Keratinocyte (primary cell): ENCODE data around the gene ACOXL. TPM values are rescaled to one million over a fixed set of nuclear protein-coding genes. Genes with fewer than 3 reads are reported as not detected.
"Not testable (repeated sequence)": the region's sequence is repeated elsewhere in the genome, so short reads cannot be mapped to it uniquely, and the experiment has no call there.

ENCODE experiments used
- DNase-seq: peaks from one replicate; pipeline ENCODE4 v3.0.0-alpha.2; 2011; ENCODE audit warnings: low read depth, missing footprints, low spot score
- FAIRE-seq: peaks from 2 replicates; lab custom pipeline; 2011; peaks lifted over from hg19 to GRCh38; lab: Jason Lieb, UNC
- H2AFZ ChIP-seq: 2 replicates; pipeline ENCODE4 v1.6.0; 2012; ENCODE audit warnings: low read length, control low read depth, inconsistent platforms; ENCODE audit not compliant: control insufficient read depth
- H3K27ac ChIP-seq: 2 replicates; pipeline ENCODE4 v1.5.1; 2011; ENCODE audit warnings: low read length; ENCODE audit not compliant: control insufficient read depth, insufficient read depth
- H3K27me3 ChIP-seq: 3 replicates; pipeline ENCODE4 v1.6.0; 2011; ENCODE audit warnings: low read length; ENCODE audit not compliant: control insufficient read depth, insufficient read depth; ENCODE audit errors: extremely low read depth
- H3K36me3 ChIP-seq, 2 experiments: 2 replicates in 1 of 2; 3 replicates in 1 of 2; pipeline ENCODE4 v1.5.1; 2011; ENCODE audit warnings: low read length in 2 of 2, mild to moderate bottlenecking in 1 of 2; ENCODE audit not compliant: control insufficient read depth in 2 of 2, insufficient read depth in 2 of 2; ENCODE audit errors: extremely low read depth in 1 of 2
- H3K4me1 ChIP-seq: 3 replicates; pipeline ENCODE4 v1.5.1; 2011; ENCODE audit warnings: low read length; ENCODE audit not compliant: control insufficient read depth, insufficient read depth; ENCODE audit errors: extremely low read depth
- H3K4me2 ChIP-seq: 3 replicates; pipeline ENCODE4 v1.6.0; 2011; ENCODE audit warnings: low read depth, low read length; ENCODE audit not compliant: control insufficient read depth, insufficient read depth; ENCODE audit errors: extremely low read depth
- H3K4me3 ChIP-seq, 3 experiments: fragments of 200-600 bp in 1 of 3; sonication (generic) in 1 of 3; 2 replicates in 2 of 3; 3 replicates in 1 of 3; pipeline ENCODE4 v1.5.1; 2011 to 2016; ENCODE audit warnings: low read length in 3 of 3, mild to moderate bottlenecking in 3 of 3, control low read depth in 2 of 3, inconsistent platforms in 1 of 3, low read depth in 1 of 3, mixed read lengths in 1 of 3, mixed run types in 1 of 3, moderate library complexity in 1 of 3; ENCODE audit not compliant: control insufficient read depth in 2 of 3, insufficient read depth in 2 of 3; ENCODE audit errors: extremely low read depth in 1 of 3
- H3K79me2 ChIP-seq: 2 replicates; pipeline ENCODE4 v1.6.0; 2012; ENCODE audit warnings: low read length; ENCODE audit not compliant: control insufficient read depth, insufficient read depth
- H3K9ac ChIP-seq: 3 replicates; pipeline ENCODE4 v1.6.0; 2011; ENCODE audit warnings: low read length; ENCODE audit not compliant: control insufficient read depth, insufficient read depth; ENCODE audit errors: extremely low read depth
- H3K9me1 ChIP-seq: 3 replicates; pipeline ENCODE4 v1.6.0; 2011; ENCODE audit warnings: low read length; ENCODE audit not compliant: control insufficient read depth, insufficient read depth; ENCODE audit errors: extremely low read depth
- H3K9me3 ChIP-seq: 2 replicates; pipeline ENCODE4 v1.5.1; 2012; ENCODE audit warnings: low read depth, low read length; ENCODE audit not compliant: control insufficient read depth
- H4K20me1 ChIP-seq: 3 replicates; pipeline ENCODE4 v1.6.0; 2011; ENCODE audit warnings: low read length; ENCODE audit not compliant: control insufficient read depth, insufficient read depth; ENCODE audit errors: extremely low read depth
- EZH2 ChIP-seq: IDR thresholded peaks from one replicate; pipeline ENCODE4 v1.6.1; 2012; ENCODE audit warnings: inconsistent platforms, mild to moderate bottlenecking, low read length, moderate library complexity
- dilution Hi-C: fragments of 300-500 bp; cut with MboI; formaldehyde crosslinking; loops from one replicate; pipeline ENCODE4 v1.7.0; 2020; ENCODE audit warnings: low sequenced_read_pairs; ENCODE audit not compliant: extremely low pct_ligation_motif_present
- polyA plus RNA-seq, 5 experiments: library from polyadenylated mRNA; depleted of rRNA in 3 of 5; stranded (reverse) in 3 of 5; stranded (forward) in 1 of 5; unstranded in 1 of 5; fragments of >200 nt; gene quantifications; 1 replicate in 1 of 5; 2 replicates in 3 of 5; 3 replicates in 1 of 5; pipeline versions ENCODE4 v1.2.1 to v1.2.3, GENCODE V29; 2011 to 2012; ENCODE audit warnings: missing spikeins in 2 of 5, low read depth in 1 of 5, low replicate concordance in 1 of 5
- TF ChIP-seq, protein P1 (sequence below), 3 experiments: IDR thresholded peaks in 1 of 3; conservative IDR thresholded peaks in 1 of 3; optimal IDR thresholded peaks in 1 of 3; 2 replicates in 2 of 3; 3 replicates in 1 of 3; pipeline versions ENCODE3 to v1.5.1; 2011; ENCODE audit warnings: low read length in 3 of 3, mild to moderate bottlenecking in 3 of 3, moderate library complexity in 2 of 3, control low read depth in 1 of 3, inconsistent platforms in 1 of 3; ENCODE audit not compliant: insufficient read depth in 2 of 3; ENCODE audit errors: extremely low read depth in 1 of 3

Gene ACOXL
- polyA plus RNA-seq, 1 donor (not counting 4 experiments of a cell fraction or from before 2014, with no cell fraction given), result 0.04 TPM

DNA sequence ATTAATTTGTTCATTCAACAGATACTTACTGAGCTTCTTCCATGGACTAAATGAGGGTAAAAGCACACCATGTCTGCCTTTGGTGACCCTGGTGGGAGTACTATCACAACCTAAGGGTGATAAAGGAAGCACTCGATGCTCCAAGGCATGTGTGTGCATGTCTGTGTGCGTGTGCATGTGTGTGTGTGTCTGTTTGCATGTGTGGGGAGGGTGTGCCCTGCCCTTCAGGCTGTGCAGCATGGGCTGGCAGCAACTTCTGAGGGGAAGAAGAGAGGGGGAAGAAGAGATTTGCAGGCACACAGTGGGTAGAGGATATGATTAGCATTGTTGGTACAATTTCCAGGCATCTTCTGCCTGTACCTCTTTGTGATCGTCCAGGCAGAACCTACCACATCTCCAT, 121.6 kb downstream of the ACOXL start:
- Histone ChIP-seq H4K20me1 (no peaks in the 10 kb centered on the region), H3K9me3 (no peaks in the 10 kb centered on the region), H2AFZ (no peak overlapping the region), H3K4me3 (no peak overlapping the region), H3K4me1 (no peaks in the 10 kb centered on the region), H3K9me1 (no peaks in the 10 kb centered on the region), H3K36me3 (no peaks in the 10 kb centered on the region), H3K27me3 (peaks cover 21% of the 10 kb centered on the region), H3K9ac (no peak overlapping the region), H3K4me2 (no peak overlapping the region), H3K79me2 (no peaks in the 10 kb centered on the region), H3K27ac (no peak overlapping the region)
- no peak for FAIRE-seq
- TF ChIP-seq, protein P1, sequence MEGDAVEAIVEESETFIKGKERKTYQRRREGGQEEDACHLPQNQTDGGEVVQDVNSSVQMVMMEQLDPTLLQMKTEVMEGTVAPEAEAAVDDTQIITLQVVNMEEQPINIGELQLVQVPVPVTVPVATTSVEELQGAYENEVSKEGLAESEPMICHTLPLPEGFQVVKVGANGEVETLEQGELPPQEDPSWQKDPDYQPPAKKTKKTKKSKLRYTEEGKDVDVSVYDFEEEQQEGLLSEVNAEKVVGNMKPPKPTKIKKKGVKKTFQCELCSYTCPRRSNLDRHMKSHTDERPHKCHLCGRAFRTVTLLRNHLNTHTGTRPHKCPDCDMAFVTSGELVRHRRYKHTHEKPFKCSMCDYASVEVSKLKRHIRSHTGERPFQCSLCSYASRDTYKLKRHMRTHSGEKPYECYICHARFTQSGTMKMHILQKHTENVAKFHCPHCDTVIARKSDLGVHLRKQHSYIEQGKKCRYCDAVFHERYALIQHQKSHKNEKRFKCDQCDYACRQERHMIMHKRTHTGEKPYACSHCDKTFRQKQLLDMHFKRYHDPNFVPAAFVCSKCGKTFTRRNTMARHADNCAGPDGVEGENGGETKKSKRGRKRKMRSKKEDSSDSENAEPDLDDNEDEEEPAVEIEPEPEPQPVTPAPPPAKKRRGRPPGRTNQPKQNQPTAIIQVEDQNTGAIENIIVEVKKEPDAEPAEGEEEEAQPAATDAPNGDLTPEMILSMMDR (optimal IDR thresholded peaks at IDR 0.05 in 1 of 3, IDR thresholded peaks at IDR 0.05 in 1 of 3, conservative IDR thresholded peaks at IDR 0.05 in 1 of 3; ENCODE audit: extremely low read depth in 1 of 3, insufficient read depth in 2 of 3, low read length in 3 of 3), result no peak
- no peak for TF ChIP-seq EZH2
- dilution Hi-C loops, result no loop called here
- no peak for DNase-seq

DNA sequence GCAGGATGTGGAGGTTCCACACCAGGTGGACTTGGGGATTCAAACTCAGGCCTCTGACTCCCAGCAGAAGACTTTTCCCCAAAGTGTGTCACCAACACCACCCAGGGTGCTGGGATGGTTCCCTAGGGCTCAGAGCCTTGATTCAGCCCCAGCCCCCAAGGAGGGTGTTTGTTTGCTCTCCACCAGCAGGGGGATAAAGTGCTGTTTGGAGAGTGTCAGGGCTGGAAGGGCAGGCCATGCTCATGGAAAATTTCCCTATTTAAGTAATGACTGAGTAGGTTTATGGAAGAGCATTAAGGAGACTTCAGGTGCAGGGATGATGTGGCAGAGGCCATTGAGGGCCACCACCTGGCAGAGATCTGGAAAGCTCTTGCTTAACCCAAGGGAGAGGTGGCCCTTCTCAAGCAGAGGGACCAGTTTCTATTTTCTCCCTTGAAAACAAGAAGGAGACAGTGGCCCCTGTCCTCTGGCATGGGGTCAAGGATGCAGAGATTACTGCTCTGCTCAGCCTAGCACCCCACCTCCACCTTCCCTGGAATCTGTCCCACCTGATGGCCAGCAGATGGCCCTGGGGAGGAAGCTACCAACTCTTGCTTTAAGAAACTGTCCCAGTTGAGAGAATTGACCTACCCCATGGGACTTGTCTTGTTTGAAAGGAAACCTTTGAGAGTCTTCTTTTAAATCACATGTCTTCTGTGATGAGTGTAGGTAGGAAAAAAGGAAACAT, 122.1 kb downstream of the ACOXL start:
- H3K9ac ChIP-seq, result no peak overlapping the region
- no peak for FAIRE-seq
- no peak overlapping the region for H2AFZ ChIP-seq
- H3K4me3 ChIP-seq, result no peak overlapping the region
- H3K4me2 ChIP-seq, result no peak overlapping the region
- H3K9me1 ChIP-seq, result no peaks in the 10 kb centered on the region
- DNase-seq, result no peak
- H3K4me1 ChIP-seq, result no peaks in the 10 kb centered on the region
- no peaks in the 10 kb centered on the region for H3K36me3 ChIP-seq
- peaks cover 20% of the 10 kb centered on the region for H3K27me3 ChIP-seq
- no peaks in the 10 kb centered on the region for H4K20me1 ChIP-seq
- TF ChIP-seq, protein P1 (optimal IDR thresholded peaks at IDR 0.05 in 1 of 3, IDR thresholded peaks at IDR 0.05 in 1 of 3, conservative IDR thresholded peaks at IDR 0.05 in 1 of 3; ENCODE audit: extremely low read depth in 1 of 3, insufficient read depth in 2 of 3, low read length in 3 of 3), result peak; percentile 36 to 45 (median 39)
- TF ChIP-seq EZH2, result no peak
- dilution Hi-C loops, result no loop called here
- H3K27ac ChIP-seq, result no peak overlapping the region
- H3K9me3 ChIP-seq, result no peaks in the 10 kb centered on the region
- no peaks in the 10 kb centered on the region for H3K79me2 ChIP-seq

DNA sequence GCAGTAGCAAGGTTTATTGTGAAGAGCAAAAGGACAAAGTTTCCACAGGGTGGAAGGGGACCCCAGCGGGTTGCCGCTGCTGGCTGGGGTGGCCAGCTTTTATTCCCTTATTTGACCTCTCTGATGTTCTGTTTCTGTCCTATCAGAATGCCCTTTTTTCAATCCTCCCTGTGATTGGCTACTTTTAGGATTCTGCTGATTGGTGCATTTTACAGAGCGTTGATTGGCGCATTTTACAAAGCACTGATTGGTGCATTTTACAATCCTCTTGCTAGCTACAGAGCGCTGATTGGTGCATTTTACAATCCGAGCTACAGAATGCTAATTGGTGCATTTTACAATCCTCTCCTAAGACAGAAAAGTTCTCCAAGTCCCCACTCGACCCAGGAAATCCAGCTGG, 123.5 kb downstream of the ACOXL start:
- H3K9ac ChIP-seq, H2AFZ ChIP-seq, H3K4me1 ChIP-seq, H3K9me3 ChIP-seq, FAIRE-seq, DNase-seq, H3K27ac ChIP-seq, H3K4me2 ChIP-seq, H4K20me1 ChIP-seq, H3K4me3 ChIP-seq, H3K36me3 ChIP-seq, dilution Hi-C loops, H3K9me1 ChIP-seq, H3K79me2 ChIP-seq: not testable (repeated sequence)
- peaks cover 23% of the 10 kb centered on the region for H3K27me3 ChIP-seq
